Neural crest cell (in vitro differentiated cells): ENCODE data around the gene SCAI. TPM values are rescaled to one million over a fixed set of nuclear protein-coding genes. Genes with fewer than 3 reads are reported as not detected.

Source experiments
- DNase-seq: peaks from one replicate; pipeline ENCODE4 v3.0.0; 2021; ENCODE audit warnings: low read depth, mixed read lengths, low spot score
- H3K27ac Mint-ChIP-seq: one replicate; pipeline ENCODE4 v1.8.0; 2021; ENCODE audit warnings: mild to moderate bottlenecking, mixed read lengths; ENCODE audit not compliant: unreplicated experiment
- H3K27me3 Mint-ChIP-seq: 2 replicates; pipeline ENCODE4 v1.8.0; 2021; ENCODE audit warnings: low read depth, mild to moderate bottlenecking, mixed read lengths
- H3K36me3 Mint-ChIP-seq: 2 replicates; pipeline ENCODE4 v1.8.0; 2021; ENCODE audit warnings: low read depth, mild to moderate bottlenecking, mixed read lengths
- H3K4me1 Mint-ChIP-seq: 2 replicates; pipeline ENCODE4 v1.8.0; 2021; ENCODE audit warnings: mixed read lengths
- H3K4me3 Mint-ChIP-seq: one replicate; pipeline ENCODE4 v1.8.0; 2021; ENCODE audit warnings: mild to moderate bottlenecking, mixed read lengths
- H3K9me3 Mint-ChIP-seq: 2 replicates; pipeline ENCODE4 v1.8.0; 2021; ENCODE audit warnings: mixed read lengths
- CTCF ChIP-seq: fragments of 200-600 bp; sonication (generic); conservative IDR thresholded peaks from 2 replicates; pipeline ENCODE4 v1.5.0; 2021; ENCODE audit warnings: antibody characterized with exemption, mild to moderate bottlenecking
- total RNA-seq: library from RNA; stranded (reverse); gene quantifications from 2 replicates; pipeline ENCODE4 v1.2.1, GENCODE V29; 2021

SCAI gene
- total RNA-seq, 1 donor from 2014 or later: 13.1 TPM

GRCh38 chr9:125099816-125100215 is 43.5 kb downstream of the SCAI start:
- no peak overlapping the region for H3K4me3 Mint-ChIP-seq
- peaks cover 12% of the 10 kb centered on the region for H3K4me1 Mint-ChIP-seq
- H3K27me3 Mint-ChIP-seq: no peaks in the 10 kb centered on the region
- TF ChIP-seq CTCF: no peak
- no peak for DNase-seq
- peaks cover 3% of the 10 kb centered on the region for H3K9me3 Mint-ChIP-seq
- peaks cover 11% of the 10 kb centered on the region for H3K36me3 Mint-ChIP-seq
- no peak overlapping the region for H3K27ac Mint-ChIP-seq

GRCh38 chr9:125095821-125096443 is 47.4 kb downstream of the SCAI start:
- no peaks in the 10 kb centered on the region for H3K27me3 Mint-ChIP-seq

GRCh38 chr9:125091121-125091520 is 52.2 kb downstream of the SCAI start:
- Mint-ChIP-seq H3K27me3 (no peaks in the 10 kb centered on the region), H3K9me3 (peaks cover 6% of the 10 kb centered on the region), H3K4me1 (peaks cover 7% of the 10 kb centered on the region), H3K27ac (no peak overlapping the region), H3K4me3 (no peak overlapping the region), H3K36me3 (peaks cover 13% of the 10 kb centered on the region)
- no peak for DNase-seq
- no peak for TF ChIP-seq CTCF

More at GRCh38 chr9:125095821-125096443, 47.4 kb downstream of the SCAI start:
- no peak for DNase-seq
- Mint-ChIP-seq H3K4me3 (no peak overlapping the region), H3K9me3 (peaks cover 9% of the 10 kb centered on the region), H3K27ac (no peak overlapping the region), H3K4me1 (peaks cover 8% of the 10 kb centered on the region), H3K36me3 (peaks cover 16% of the 10 kb centered on the region)
- TF ChIP-seq CTCF: no peak

GRCh38 chr9:125089331-125089730 is 54.0 kb downstream of the SCAI start:
- Mint-ChIP-seq H3K27me3 (no peaks in the 10 kb centered on the region), H3K27ac (no peak overlapping the region), H3K4me1 (peaks cover 11% of the 10 kb centered on the region), H3K9me3 (peaks cover 6% of the 10 kb centered on the region), H3K36me3 (peaks cover 12% of the 10 kb centered on the region), H3K4me3 (no peak overlapping the region)
- no peak for TF ChIP-seq CTCF
- DNase-seq: no peak

GRCh38 chr9:125088752-125089151 is 54.6 kb downstream of the SCAI start:
- Mint-ChIP-seq H3K4me3 (no peak overlapping the region), H3K36me3 (peaks cover 8% of the 10 kb centered on the region), H3K4me1 (peaks cover 11% of the 10 kb centered on the region), H3K9me3 (peaks cover 6% of the 10 kb centered on the region), H3K27ac (no peak overlapping the region), H3K27me3 (no peaks in the 10 kb centered on the region)
- no peak for TF ChIP-seq CTCF
- no peak for DNase-seq
